Aortic smooth muscle cell (primary cell): ENCODE data around the gene FANCF. TPM values are rescaled to one million over a fixed set of nuclear protein-coding genes. Genes with fewer than 3 reads are reported as not detected.

Source experiments
- total RNA-seq: library from RNA; depleted of rRNA; stranded (reverse); fragments of >200 nt; gene quantifications from 2 replicates; pipeline ENCODE4 v1.2.3, GENCODE V29; 2014

The FANCF gene, protein sequence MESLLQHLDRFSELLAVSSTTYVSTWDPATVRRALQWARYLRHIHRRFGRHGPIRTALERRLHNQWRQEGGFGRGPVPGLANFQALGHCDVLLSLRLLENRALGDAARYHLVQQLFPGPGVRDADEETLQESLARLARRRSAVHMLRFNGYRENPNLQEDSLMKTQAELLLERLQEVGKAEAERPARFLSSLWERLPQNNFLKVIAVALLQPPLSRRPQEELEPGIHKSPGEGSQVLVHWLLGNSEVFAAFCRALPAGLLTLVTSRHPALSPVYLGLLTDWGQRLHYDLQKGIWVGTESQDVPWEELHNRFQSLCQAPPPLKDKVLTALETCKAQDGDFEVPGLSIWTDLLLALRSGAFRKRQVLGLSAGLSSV
- total RNA-seq: 6.3 and 7.0 TPM in 2 replicates

GRCh38 chr11:22625448-22626287 lies at the start of gene FANCF:
Gene FANCF, minus strand, starts transcription at chr11:22625823. Its CDS starts 13 bp downstream, at chr11:22625810.

DNA sequence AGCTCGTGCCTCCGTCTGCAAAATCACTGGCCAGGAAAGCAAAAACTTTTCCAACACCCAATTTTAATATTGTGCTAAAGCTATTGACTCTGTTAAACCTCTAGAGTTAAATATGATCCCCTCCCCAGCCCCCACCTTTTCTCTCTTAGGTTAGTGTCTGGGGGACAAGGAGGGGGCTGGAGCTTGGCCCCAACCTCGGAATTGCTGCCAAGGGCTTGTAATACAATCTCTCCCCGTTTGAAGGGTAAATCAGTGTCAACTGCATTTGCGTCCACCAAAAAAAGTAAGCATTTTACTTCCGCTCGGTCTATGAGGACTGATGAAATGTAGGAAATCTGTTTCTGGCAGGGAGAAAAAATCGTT lies 40.7 kb upstream of the FANCF start, which contains the start of gene GAS2:
TSS of gene GAS2 (plus strand) at position 287 of the 363 bp plus-strand sequence. CDS start 8,259 bp downstream, outside the sequence.

Other genes starting within 250 kb of the FANCF start
- 0.75 and 2.0 TPM in 2 replicates for gene GAS2, start 40.8 kb upstream of the FANCF start, total RNA-seq
- gene SVIP, start 204.0 kb upstream of the FANCF start, total RNA-seq: 9.1 and 10.3 TPM in 2 replicates
- not detected in 2 replicates for gene CCDC179, start 234.7 kb upstream of the FANCF start, total RNA-seq